Adrenal gland (tissue), 12 donors: ENCODE data around the gene UGT3A1. TPM values are rescaled to one million over a fixed set of nuclear protein-coding genes. Genes with fewer than 3 reads are reported as not detected.
A peak's percentile ranks its signal among the peaks of the same experiment; 100 is the strongest.

Experiments
- DNase-seq, 7 donors: peaks; one replicate each; pipeline ENCODE4 v3.0.0-alpha.2; 2019 to 2020
- H3K27ac ChIP-seq, 5 donors: fragments of 200-600 bp; sonication (generic) in 4 of 5; 1 replicate in 3 of 5; 2 replicates in 2 of 5; pipeline versions ENCODE4 v1.5.1 to v1.8.0; 2016 to 2020; ENCODE audit warnings: mild to moderate bottlenecking in 1 of 5
- H3K27me3 ChIP-seq: fragments of 200-600 bp; 2 replicates; pipeline ENCODE4 v1.8.0; 2021
- H3K36me3 ChIP-seq, 2 donors: fragments of 200-600 bp; replicated peaks in 1 of 2; 1 replicate in 1 of 2; 2 replicates in 1 of 2; pipeline versions ENCODE4 v1.5.1 to v1.8.0; 2018 to 2022
- H3K4me1 ChIP-seq, 2 donors: fragments of 200-600 bp; replicated peaks in 1 of 2; 1 replicate in 1 of 2; 2 replicates in 1 of 2; pipeline versions ENCODE4 v1.5.1 to v1.8.0; 2018 to 2021
- H3K4me3 ChIP-seq, 4 donors: fragments of 200-600 bp; sonication (generic) in 3 of 4; one replicate each; pipeline ENCODE4 v1.5.1; 2016 to 2018
- H3K9me3 ChIP-seq, 3 donors: fragments of 200-600 bp; sonication (generic) in 1 of 3; replicated peaks in 1 of 3; 1 replicate in 2 of 3; 2 replicates in 1 of 3; pipeline versions ENCODE4 v1.5.1 to v1.8.0; 2016 to 2021
- POLR2A ChIP-seq, 2 donors: fragments of 450-650 bp; IDR thresholded peaks; one replicate each; pipeline ENCODE4 v1.6.1; 2017; ENCODE audit warnings: antibody characterized with exemption in 2 of 2, mild to moderate bottlenecking in 2 of 2, moderate library complexity in 1 of 2
- WGBS, 4 donors: extraction: QIAGEN DNeasy Blood & Tissue Kit in 2 of 4; methylation state at CpG; one replicate each; pipeline versions ENCODE4 v1.1.5 to v1.1.7; 2013 to 2017; 5-methylcytosine and 5-hydroxymethylcytosine counted together
- intact Hi-C, 2 donors: fragments of 100-400 bp; cut with DNase I; formaldehyde crosslinking; loops; one replicate each; pipeline versions ENCODE4 v1.14.1 to v1.15.0; 2022 to 2023
- polyA plus RNA-seq, 3 donors: library from polyadenylated mRNA; stranded (reverse); fragments of 200-250 nt in 2 of 3; fragments of 350-450 nt in 1 of 3; fragmentation: Illumina TruSeq in 1 of 3; extraction: RNeasy Lipid Tissue Mini Kit (QIAGEN cat#74804) in 1 of 3; gene quantifications; one replicate each; pipeline ENCODE4 v1.2.3, GENCODE V29; 2013 to 2014
- total RNA-seq, 9 donors: library from RNA; depleted of rRNA in 4 of 9; stranded (reverse); fragments of >200 nt in 4 of 9; fragments of 120-200 nt in 1 of 9; fragmentation: NEBNext Ultra II Directional in 1 of 9; extraction: Animal tissue kit (Norgen Biotek cat#: 25700) in 1 of 9; gene quantifications; one replicate each; pipeline versions ENCODE4 v1.1.0 to v1.2.4, GENCODE V29; 2013 to 2023
- TF ChIP-seq, protein P1 (sequence below), 6 experiments: fragments of 450-650 bp in 4 of 6; fragments of 200-600 bp in 2 of 6; sonication (generic) in 1 of 6; IDR thresholded peaks; 1 replicate in 5 of 6; 2 replicates in 1 of 6; pipeline versions ENCODE4 v1.5.1 to v1.8.0; 2016 to 2021; ENCODE audit warnings: antibody characterized with exemption in 6 of 6, mild to moderate bottlenecking in 2 of 6, moderate library complexity in 1 of 6
- donor health status: healthy with polysubstance abuse.
- donor health status: Bipolar disorder and iron deficiency.
- donor health status: DM: yes; HTN: yes; CAD: no.
- donor health status: DM: no; HTN: no; CAD: no.
- donor health status: DM: no; HTN: no; CAD: no.
- donor health status: DM: yes; HTN: yes; CAD: no.

The UGT3A1 gene
- total and polyA plus RNA-seq, 12 donors: 0.22 TPM; not detected in 11

DNA sequence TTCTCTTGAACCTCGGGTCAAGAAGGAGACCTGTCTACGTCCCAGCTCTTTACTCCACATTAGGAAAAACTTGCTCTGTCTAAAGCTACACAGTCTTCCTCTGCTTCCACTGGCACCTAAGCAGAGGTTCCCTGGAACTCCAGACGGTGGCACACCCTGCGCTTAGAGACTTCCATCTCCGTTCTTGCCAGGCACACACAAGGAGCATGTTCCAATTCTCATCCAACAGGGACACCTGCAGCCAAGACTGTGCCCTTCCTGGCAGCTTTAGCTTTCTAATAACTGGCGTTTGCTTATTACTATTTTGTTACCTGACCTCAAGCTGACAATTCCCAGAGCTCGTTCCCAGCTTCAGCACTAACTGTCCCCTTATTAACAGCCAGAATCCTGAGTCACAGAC, 68.7 kb downstream of the UGT3A1 start:
- Histone ChIP-seq H3K9me3 (no peaks in the 10 kb centered on the region), H3K36me3 (no peaks in the 10 kb centered on the region), H3K4me3 (no peak overlapping the region), H3K27ac (no peak overlapping the region), H3K4me1 (peaks cover 0 to 6% of the 10 kb centered on the region in 2 donors), H3K27me3 (no peaks in the 10 kb centered on the region)
- WGBS, 4 donors: 78 to 87% (median 80%) methylated on average over 7 of the region's 7 CpGs
- TF ChIP-seq, protein P1, sequence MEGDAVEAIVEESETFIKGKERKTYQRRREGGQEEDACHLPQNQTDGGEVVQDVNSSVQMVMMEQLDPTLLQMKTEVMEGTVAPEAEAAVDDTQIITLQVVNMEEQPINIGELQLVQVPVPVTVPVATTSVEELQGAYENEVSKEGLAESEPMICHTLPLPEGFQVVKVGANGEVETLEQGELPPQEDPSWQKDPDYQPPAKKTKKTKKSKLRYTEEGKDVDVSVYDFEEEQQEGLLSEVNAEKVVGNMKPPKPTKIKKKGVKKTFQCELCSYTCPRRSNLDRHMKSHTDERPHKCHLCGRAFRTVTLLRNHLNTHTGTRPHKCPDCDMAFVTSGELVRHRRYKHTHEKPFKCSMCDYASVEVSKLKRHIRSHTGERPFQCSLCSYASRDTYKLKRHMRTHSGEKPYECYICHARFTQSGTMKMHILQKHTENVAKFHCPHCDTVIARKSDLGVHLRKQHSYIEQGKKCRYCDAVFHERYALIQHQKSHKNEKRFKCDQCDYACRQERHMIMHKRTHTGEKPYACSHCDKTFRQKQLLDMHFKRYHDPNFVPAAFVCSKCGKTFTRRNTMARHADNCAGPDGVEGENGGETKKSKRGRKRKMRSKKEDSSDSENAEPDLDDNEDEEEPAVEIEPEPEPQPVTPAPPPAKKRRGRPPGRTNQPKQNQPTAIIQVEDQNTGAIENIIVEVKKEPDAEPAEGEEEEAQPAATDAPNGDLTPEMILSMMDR (IDR thresholded peaks at IDR 0.05): no peak
- no peak for TF ChIP-seq POLR2A (IDR thresholded peaks at IDR 0.05)
- DNase-seq: no peak
- intact Hi-C loops: loop anchor here in 1 of 2 donors (10.0 kb wide), 1 partner anchor 838 kb away; no protein-coding TSS in a partner anchor

DNA sequence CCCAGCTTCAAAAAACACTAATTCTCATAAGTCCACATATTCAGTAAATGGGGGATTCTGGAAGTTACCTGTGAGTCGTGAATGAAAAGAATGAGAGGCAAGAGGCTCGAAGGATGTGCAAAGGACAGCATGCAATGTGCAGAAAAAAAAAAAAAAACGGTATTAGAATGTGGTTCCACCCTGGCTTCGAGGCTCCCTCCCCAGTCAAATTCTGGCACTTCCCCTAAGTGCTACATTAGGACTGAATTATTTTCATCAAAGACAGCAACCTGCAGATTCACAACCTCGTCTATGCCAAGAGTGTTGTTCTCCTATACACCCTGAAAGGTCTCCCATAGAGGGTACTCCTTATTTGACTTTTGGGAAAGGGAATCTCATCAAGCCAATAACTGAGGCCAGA, 69.3 kb downstream of the UGT3A1 start:
- no peak for DNase-seq
- Histone ChIP-seq H3K27ac (no peak overlapping the region), H3K9me3 (no peaks in the 10 kb centered on the region), H3K4me3 (no peak overlapping the region), H3K36me3 (no peaks in the 10 kb centered on the region), H3K4me1 (peaks cover 0 to 6% of the 10 kb centered on the region in 2 donors), H3K27me3 (no peaks in the 10 kb centered on the region)
- TF ChIP-seq, protein P1 (IDR thresholded peaks at IDR 0.05): no peak
- no peak for TF ChIP-seq POLR2A (IDR thresholded peaks at IDR 0.05)
- WGBS, 4 donors: 59 to 81% (median 68%) methylated on average over 5 of the region's 5 CpGs
- intact Hi-C loops: loop anchor here in 1 of 2 donors (10.0 kb wide), 1 partner anchor 837 kb away; no protein-coding TSS in a partner anchor

DNA sequence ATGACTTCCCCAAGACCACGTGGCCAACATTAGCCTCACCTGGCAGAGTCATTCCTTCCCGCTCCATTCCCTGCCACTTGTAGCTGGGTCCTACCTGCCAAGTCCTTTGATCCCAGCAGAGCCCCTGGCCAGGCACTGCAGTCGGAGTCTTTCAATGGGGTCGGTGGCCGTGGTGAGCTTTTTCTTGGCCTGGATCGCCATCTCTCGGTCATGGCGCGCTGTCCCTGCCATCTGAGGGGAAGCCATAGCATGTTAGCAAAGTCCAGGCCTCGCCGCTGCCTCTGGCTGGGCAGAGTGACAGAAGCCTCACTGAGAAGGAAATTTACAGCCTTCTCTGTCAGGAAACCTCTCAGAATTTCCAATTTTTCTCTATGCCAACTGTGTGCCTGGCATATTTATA, 70.3 kb downstream of the UGT3A1 start:
- Histone ChIP-seq H3K4me3 (no peak overlapping the region), H3K9me3 (no peaks in the 10 kb centered on the region), H3K27me3 (no peaks in the 10 kb centered on the region), H3K36me3 (no peaks in the 10 kb centered on the region), H3K27ac (no peak overlapping the region), H3K4me1 (peaks cover 0 to 6% of the 10 kb centered on the region in 2 donors)
- DNase-seq: peak in 2 of 7 donors; percentile 5 to 72
- intact Hi-C loops: loop anchor here in 1 of 2 donors (10.0 kb wide), 1 partner anchor 836 kb away; no protein-coding TSS in a partner anchor
- no peak for TF ChIP-seq POLR2A (IDR thresholded peaks at IDR 0.05)
- TF ChIP-seq, protein P1 (IDR thresholded peaks at IDR 0.05): peak in 2 of 6 experiments; percentile 6 to 38
- WGBS, 4 donors: 69 to 78% (median 73%) methylated on average over 11 of the region's 11 CpGs

DNA sequence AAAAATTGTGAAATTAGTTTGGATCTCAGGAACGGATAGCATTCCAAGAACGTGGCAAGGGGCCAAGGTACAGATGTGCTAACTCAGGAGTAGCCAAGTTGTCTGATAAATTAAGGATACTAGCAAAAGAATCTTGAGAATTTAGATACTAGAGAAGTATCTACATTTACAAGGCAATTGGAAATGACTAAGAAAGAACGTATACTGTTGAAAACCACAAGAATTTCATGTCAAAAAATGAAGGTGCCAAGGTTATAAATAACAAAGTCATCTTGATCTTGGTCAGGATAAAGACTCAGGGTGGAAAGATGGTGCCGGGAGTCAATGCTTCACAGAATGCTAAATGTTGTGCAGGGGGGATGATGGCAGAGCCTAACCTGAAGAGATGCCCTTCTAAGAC, 72.0 kb downstream of the UGT3A1 start:
- H3K4me3 ChIP-seq: no peak overlapping the region
- no peaks in the 10 kb centered on the region for H3K9me3 ChIP-seq
- 36 to 63% (median 47%) methylated on average over 4 of the region's 4 CpGs for WGBS, 4 donors
- no peak for TF ChIP-seq POLR2A (IDR thresholded peaks at IDR 0.05)
- TF ChIP-seq, protein P1 (IDR thresholded peaks at IDR 0.05): no peak
- no peaks in the 10 kb centered on the region for H3K4me1 ChIP-seq
- DNase-seq: peak in 2 of 7 donors; percentile 27 to 37
- intact Hi-C loops: no loop called here
- no peak overlapping the region for H3K27ac ChIP-seq
- no peaks in the 10 kb centered on the region for H3K27me3 ChIP-seq
- H3K36me3 ChIP-seq: no peaks in the 10 kb centered on the region
